Umbilical cord (tissue), 2 donors: Measurements from ENCODE around the gene KIF6. TPM values are rescaled to one million over a fixed set of nuclear protein-coding genes. Genes with fewer than 3 reads are reported as not detected.
A peak's percentile ranks its signal among the peaks of the same experiment; 100 is the strongest.
"Not testable (repeated sequence)": the region's sequence is repeated elsewhere in the genome, so short reads cannot be mapped to it uniquely, and the experiment has no call there.

Experiments
- DNase-seq: peaks from one replicate; pipeline ENCODE4 v3.0.0-alpha.2; 2015; ENCODE audit warnings: low spot score
- total RNA-seq: library from RNA; depleted of rRNA; stranded (reverse); fragments of >200 nt; gene quantifications from one replicate; pipeline ENCODE4 v1.2.3, GENCODE V29; 2014; ENCODE audit warnings: low replicate concordance; ENCODE audit not compliant: insufficient read depth

KIF6 gene
- total RNA-seq, 1 donor from 2014 or later, result 1.2 TPM

DNA sequence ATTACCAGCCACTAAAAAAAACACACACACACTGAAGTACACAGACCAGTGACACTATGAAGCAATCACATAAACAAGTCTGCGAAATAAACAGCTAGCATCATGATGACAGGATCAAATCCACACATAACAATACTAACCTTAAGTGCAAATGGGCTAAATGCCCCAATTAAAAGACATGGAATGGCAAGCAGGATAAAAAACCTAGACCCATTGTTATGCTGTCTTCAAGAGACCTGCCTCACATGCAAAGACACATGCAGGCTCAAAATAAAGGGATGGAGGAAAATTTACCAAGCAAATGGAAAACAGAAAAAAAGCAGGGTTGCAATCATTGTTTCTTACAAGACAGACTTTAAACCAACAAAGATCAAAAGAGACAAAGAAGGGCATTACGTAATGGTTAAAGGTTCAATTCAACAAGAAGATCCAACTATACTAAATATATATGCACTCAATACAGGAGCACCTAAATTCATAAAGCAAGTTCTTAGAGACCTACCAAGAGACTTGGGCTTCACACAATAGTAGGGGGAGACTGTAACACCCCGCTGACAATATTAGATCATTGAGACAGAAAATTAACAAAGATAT lies 222.7 kb downstream of the KIF6 start:
- not testable (repeated sequence) for DNase-seq

DNA sequence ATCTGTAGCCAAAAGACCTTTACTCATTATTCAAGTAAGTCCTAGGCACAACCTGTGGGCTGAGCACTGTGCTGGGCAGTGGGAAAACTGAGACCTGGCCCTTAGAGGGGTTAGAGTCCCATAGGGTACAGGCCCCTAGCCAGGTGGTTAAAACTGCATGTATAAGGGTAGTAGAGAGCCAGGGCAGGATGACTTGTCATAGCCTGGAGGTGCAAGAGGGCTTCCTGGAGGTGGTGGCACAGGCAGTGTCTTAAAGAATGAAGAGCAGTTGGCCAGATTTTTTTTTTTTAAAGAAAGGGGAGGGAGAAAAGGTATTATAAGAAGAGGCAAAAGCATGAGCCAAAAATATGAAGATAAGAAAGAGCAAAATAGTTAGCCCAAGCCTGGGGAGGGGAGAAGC lies 226.2 kb downstream of the KIF6 start:
- DNase-seq, result no peak

DNA sequence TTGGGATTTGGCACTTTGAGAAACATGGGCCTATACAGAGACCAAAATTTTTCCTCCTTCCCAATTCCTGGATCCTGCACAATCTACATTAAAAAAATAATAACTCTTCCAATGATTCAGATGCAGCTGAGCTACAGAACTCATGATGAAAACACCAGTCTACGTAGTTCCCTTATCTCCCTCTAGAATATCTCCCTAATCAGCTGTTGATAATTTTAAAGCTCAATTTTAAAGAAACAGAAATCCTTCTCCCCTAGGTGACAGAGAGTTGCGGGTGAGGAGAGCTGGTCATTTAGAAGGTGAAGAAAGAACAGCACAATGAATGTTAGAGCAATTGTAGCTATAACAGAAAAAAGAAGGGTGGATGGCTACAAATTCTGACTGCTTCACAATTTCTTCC lies 227.1 kb downstream of the KIF6 start:
- DNase-seq, result peak; percentile 61

DNA sequence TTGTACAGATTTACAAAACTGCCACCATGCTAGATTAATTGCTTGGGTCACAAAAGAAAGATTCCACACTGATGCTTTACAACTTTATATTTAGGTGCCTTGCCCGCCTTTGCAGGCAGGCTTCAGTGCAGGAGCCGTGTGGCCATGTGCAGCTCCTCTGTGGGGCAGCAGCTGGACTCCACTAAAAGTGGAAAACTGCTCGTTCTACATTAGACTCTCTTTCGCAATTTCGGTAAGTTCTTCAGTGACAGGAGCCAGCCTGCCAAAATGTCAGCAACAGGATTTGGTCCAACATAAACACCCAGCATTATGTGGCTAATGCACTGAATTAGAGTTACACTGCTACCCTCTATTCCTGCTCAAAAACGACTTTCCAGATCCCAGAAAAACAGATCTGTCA lies 228.3 kb downstream of the KIF6 start:
- peak; percentile 89 for DNase-seq

DNA sequence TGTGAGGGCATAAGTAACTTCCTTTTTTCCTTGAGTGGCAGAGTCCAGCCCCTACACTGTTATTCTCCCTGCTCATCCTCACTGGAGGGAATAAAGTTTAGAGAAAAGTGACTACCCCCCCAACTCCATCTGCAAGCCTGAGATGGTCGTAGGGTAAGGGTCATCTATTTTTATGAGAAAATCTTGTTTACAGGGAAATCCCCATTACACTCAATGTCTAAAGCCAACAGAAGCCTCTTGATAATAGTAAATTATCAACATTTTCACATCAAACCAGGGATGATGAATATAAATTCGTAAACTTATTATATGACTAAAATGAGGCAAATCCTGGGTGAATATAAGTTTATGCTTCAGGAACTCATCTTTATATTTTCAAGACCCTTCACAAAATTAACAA lies 228.8 kb downstream of the KIF6 start:
- DNase-seq, result no peak

DNA sequence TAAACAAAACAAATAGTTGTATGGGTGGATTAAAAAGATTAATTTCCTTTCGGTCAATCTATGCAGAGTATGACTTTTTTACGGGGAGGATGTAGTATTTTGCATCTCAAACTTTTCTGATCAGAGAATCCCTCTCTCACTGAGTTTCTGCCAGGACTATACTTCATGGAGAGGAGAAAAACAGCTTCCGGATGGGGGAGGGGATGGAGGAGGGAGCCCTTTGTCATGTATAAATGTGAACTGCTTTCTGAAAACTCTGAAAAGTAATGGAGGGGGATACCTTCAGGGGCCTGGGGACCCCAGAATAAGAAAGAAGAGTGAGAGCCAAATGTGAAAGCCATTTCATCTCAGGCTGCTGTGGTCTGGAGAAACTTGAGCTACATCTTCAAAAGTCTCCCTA lies 229.6 kb downstream of the KIF6 start:
- no peak for DNase-seq

DNA sequence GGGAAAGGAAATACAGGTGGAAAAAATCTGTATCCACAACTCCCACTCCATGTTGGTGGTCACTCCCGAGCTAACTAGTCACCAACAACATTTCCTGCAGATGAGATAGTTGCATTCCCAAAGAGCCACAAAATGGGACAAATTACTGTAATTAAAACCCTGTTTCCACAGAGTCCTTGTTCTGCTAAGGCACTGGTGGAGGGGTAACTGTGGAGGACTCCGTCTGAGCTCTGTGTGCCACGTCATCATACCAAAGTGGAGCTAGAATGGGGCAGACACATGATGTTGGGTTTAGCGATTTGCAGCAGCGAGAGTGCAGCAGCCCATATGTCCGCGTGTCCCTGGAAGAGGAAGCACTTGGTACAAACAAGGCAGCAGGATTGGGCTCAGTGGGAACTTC lies 230.2 kb downstream of the KIF6 start:
- DNase-seq, result no peak

DNA sequence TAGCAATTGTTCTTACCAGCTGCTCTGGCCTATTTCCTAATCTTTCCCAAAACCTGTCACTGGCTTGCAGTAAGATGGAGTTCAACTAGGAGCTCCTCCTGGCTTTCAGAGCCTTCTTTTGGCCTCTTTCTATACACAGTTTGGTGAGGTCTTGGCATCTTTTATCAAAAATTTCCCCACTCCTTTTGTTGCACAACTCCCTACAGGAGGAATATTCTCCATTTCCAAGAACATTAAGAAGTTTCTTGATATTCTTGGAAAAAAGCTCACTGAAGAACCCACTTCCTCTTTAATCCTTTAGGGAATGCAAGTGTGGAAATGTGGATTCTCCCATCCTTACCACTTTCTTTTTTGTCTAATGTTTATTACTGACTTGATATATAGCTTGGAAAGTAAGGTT lies 231.4 kb downstream of the KIF6 start:
- DNase-seq, result peak; percentile 41

DNA sequence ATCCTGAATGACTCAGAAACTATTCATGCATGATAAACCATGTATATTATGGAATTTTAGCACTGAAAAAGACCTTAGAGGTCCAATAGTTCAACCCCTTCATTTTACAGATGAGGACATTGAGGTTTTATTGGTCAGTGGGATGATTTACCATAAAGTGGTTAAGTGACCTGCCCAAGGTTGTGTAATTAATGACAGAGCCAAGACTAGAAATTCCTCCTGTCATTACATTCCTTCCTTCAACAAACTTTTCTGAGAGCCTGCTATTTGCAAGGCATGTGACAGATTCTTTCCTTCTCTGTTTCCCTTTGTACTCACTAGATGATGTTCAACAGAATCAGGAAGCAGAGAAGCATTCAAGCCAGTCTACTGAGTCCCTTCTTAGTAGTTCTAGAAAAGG lies 232.0 kb downstream of the KIF6 start:
- DNase-seq, result no peak

DNA sequence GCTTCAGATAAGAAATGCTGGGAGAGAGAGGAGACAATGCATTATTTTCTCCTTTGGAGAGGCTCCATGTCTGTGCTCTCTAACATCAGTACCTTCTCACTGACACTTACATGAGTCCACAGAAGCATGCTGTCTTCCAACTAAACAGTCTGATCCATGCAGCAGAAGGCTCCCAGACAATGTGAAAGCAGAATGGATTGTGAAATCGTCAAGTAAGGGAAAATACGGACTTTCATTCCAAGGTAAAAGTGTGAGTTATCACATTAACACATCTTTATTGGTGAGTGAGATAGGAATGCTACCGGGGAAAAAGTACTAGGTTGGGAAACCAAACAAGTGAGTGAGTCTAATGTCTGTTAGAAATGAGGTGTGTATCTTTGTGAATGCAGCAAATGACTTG lies 235.1 kb downstream of the KIF6 start:
- DNase-seq, result no peak

DNA sequence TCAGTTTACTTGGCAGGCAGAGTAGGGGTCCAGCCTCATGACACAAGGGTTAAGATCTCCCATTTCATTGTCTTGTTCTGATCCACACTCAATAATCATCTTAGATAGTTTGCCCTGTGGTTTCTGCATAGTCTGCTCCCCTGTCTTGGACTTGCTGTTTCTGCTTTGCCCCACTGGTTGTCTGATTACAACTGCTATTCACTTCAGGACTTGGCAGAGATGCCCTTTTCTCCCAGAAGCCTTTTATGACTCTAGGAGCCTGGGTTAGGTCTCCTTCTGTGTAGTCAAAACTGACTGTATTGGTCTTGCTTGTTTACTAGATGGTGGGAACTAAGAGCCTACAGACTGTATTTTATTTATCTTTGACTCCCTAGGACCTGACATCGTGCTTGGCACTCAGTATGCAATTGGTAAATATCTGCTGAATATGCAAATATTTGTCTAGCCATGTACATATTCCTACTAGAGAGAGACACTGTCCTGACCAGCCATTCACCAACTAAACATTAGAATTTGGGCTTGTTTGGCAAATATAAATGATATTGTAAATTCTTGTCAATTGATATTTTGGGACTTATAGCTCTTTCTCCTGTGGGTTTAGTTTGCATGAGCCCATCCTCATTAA lies 236.8 kb downstream of the KIF6 start:
- DNase-seq, result no peak

DNA sequence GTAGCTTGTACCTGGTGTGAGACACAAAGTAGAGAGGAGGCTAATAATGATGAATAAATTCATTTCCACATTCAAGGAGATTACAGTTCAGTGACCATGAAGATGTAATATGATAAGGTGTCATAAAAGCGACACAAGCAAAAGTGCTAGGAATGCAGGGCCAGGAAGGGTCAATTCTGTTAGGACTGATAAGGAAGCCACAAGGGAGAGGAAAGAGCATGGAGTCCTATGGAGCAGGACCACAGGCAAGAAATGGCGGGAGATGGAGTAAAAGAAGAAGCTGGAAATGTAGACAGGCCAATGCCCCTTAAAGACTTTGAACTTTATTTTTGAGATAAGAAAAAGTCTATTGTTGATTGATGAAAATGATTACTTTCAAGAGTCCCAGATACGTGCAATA lies 240.9 kb downstream of the KIF6 start:
- no peak for DNase-seq

DNA sequence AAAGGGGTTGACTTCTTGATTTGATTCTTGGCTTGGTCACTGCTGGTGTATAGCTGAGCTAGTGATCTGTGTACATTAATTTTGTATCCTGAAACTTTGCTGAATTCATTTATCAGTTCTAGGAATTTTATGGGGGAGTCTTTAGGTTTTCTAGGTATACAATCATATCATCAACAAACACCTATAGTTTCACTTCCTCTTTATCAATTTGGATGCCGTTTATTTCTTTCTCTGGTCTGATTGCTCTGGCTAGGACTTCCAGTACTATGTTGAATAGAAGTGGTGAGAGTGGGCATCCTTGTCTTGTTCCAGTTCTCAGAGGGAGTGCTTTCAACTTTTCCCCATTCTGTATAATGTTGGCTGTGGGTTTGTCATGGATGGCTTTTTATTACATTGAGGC lies 245.4 kb downstream of the KIF6 start:
- DNase-seq, result not testable (repeated sequence)

DNA sequence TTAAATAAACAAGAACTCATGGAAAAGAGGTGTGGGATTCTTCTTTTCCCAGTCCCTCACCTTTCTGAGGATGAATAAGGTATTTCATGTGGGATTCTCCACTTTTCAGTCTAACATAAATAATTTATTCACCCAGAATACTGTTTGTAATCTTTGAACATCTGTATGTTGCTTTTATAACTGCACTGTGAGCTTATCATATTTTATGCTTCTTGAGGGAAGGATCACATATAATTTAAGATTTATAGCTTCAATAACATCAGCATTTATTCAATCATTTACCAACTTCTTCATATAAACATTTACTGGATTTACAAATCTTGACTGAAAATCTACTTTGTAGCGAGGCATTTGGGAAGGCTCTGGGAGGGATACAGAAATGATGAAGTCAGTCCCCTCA lies 248.5 kb downstream of the KIF6 start:
- DNase-seq, result no peak

DNA sequence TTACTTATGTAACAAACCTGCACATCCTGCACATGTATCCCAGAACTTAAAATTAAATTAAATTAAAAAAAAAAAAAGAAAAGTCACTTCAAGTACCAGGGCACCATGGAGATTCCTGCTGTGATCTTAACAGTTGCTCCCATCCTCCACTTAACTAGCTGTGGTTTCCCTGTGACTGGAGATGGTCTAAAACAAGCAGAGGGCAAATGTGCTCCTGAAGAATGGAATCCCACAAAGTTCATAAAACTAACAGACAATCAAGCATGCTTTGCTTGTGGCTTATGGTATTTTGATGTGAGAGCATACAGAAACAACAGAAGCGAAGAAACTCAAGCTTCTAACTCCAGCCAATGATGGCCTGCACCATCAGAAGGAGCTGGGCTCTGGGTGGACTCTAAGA lies 249.1 kb downstream of the KIF6 start:
- no peak for DNase-seq

DNA sequence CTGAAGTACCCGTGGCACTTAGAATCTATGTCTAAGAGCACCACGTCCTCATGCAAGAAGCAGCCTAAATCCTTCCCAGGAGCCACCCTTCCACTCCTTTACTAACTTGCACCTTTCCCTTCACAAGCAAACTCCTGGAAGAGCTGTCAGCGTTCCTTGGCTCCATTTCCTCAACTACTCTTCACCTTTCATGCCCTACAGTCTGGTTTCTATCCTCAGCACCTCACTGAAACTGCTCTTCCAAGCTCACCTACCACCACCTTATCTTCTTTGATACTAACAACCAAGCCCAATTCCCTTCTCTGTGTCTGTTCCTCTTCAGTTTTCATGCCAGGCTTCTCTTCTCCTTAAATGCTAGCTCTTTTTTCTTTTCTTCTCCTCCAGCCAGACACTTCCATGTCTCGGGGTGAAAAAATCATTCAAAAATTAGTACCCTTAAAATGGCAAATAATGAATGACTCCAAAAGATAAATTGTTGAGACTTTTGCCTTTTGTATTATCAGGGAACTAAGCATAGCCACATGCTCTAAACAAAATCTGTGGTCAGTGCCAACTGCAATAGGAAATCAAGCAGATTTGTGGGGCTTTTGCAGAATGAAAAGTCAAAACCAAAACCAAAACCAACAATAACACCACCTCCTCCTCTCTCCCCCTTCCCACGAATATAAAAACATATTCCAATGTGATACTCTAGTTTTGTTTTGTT lies 253.1 kb downstream of the KIF6 start:
- DNase-seq, result no peak

DNA sequence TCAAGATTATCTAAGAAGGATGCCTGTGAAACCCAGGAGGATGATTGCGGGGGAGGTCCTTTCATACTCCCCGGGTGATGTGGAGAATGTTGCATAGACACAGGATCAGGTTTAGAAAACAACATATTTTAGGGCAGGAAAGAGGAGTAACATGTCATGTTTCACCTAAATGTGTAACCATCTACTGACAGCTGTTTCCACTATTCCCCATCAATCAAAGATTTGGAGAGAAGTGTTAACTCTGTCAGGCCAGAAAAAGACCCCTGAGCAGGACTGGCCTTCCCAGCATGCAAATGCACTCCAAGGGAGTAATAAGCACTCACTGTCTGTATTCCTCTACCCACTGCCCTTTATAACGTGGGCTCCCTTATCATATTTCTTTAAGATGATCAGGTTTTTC lies 254.7 kb downstream of the KIF6 start:
- no peak for DNase-seq

DNA sequence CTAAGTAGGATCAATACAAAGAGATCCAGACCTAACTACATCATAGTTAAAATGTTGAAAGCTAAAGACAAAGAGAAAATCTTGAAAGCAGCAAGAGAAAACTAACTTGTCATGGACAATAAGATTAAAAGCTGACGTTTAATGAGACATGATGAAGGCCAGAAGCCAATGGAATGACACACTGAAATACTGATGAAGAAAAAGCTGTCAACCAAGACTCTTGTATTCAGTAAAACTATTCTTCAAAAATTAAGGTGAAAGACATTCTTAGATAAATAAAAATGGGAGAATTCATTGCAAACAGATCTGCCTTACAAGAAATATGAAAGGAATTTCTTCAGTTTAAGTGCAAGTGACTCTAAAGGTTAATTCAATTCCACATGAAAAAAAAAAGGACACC lies 256.8 kb downstream of the KIF6 start:
- no peak for DNase-seq

DNA sequence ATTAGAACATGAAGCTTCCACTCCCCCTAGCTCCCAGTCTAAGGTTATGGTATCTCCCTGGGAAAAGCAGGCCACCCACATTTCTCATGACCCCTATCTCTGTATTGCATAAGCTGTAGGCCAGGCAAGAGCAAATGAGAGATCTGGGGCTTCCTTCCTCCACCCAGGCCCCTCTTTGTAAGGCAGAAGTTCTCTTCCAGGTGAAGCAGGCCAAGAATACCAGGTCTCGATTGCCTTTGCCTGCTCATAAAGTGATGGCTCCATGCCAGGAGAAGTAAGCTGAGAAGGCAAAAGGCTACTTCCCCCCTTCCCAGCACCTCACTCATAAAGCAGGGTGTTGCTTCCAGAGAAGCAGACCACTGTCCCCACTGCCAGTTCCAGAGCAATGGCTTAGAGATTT lies 258.6 kb downstream of the KIF6 start:
- DNase-seq, result no peak

DNA sequence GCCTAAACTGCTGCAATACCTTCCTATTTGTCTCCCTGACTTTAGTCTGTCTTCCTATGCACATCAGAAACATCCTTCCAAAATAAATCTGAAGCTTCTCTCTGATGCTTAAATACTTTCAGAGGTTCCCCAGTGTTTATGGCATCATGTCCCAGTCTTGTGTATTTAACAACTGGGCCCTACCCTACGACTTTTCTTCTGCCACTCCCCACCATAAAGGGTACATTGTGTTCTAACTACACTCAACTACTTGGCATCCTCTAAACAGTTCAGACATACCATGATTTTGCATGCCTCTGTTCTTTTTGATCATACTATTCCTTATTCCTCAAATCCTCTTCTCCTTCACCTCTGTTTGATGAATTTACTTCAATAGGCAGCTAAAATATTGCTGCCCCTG lies 259.7 kb downstream of the KIF6 start:
- DNase-seq, result no peak

DNA sequence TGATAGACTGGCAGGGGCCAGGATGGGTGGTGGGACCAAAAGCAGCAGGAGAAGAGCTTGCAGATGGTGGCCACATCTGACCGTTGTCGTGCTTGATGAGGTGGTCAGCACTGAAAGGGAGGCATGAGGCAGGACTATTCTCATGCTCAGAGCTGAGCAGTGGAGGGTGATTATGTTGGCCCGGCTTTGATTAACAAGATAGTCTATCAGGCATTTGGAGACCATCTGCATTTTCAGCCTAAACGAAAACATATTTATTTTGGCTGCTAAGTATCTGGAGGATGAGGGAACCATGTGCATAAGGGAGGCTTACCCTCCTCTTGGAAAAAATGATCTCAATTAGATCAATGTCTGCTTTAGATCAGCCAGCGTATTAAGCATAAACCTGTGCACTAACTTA lies 261.1 kb downstream of the KIF6 start:
- DNase-seq, result no peak

DNA sequence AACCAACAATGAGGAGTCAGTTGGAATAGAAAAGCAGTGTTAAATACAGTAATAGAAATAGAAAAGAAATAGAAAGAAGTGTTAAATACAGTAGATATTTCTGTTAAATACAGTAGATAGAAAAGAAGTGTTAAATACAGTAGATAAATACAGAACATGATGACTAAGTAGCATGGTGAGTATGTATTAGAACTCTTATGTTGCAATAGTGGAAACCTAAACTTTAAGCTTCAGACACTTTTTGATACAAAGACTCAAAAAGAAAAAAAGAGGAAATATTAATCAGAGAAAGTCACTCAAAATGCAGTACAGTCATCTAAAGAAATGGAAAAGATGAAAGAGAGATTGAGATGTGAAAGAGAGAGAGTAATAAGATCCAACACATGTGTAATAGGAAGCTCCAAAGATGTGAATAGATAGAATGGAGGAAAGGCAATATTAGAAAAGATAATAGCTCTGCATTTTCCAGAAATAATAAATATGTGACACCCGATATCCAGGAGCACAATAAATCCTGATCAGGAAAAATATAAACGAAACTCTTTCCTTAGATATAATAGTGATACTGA lies 271.2 kb downstream of the KIF6 start:
- no peak for DNase-seq

DNA sequence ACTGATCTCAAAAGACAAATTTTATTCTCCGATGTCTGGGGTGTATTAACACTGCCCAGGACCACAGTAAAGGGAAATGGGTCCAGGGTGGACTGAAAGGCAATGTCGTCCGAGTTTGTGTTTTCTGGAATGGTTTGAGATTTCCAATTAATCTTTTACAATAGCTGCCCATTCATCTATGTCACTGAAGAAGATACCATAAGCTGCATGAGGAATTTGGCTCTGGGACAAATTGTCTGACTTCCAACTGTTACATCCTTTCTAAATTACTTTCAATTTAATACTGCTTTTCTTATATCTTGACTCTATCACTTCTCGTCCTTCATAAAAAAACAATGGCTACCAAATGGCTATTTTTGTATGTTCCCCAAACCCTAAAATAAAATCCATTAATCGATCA lies 272.0 kb downstream of the KIF6 start:
- DNase-seq, result no peak
